Stimulated activated naive CD4-positive, alpha-beta T cell (primary cell): Measurements from ENCODE around the gene NOC4L.
A peak's percentile ranks its signal among the peaks of the same experiment; 100 is the strongest.
"Not testable (repeated sequence)": the region's sequence is repeated elsewhere in the genome, so short reads cannot be mapped to it uniquely, and the experiment has no call there.

Source experiments
- DNase-seq, 6 experiments: peaks; one replicate each; lab custom pipeline; 2025; lab: John Stamatoyannopoulos, UW

Gene NOC4L

DNA sequence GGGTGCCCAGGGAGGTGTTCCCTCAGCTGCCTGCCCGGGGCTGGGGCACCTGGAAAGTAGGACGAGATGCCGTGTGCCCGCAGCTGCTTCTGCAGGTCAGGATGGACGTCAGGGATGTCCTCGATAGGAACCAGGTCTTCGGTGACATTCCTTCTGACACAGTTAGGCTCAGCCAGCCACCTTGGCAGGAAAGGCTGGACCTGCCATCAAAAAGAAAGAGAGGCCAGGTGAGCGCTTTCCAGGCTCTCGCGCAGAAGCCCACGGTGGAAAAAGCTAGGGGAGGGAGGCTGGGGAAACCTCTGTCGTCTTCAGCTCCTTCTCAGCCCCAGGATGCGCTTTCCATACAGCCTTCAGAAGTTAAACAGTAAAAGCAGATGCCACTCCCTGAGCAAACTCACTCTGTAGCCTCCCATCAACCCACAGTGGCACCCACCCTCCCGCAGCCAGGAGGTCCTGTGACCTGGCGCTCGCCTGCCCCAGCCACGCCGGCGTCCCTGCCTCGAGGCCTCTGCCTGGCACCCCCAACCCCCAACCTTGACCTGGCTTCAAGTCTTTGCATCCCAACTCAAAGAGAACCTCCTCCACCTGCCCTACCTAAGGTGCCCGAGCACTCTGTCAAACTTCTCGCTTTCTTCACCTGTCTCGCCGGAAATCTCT is 1.4 kb upstream of the NOC4L start:
- DNase-seq: no peak

DNA sequence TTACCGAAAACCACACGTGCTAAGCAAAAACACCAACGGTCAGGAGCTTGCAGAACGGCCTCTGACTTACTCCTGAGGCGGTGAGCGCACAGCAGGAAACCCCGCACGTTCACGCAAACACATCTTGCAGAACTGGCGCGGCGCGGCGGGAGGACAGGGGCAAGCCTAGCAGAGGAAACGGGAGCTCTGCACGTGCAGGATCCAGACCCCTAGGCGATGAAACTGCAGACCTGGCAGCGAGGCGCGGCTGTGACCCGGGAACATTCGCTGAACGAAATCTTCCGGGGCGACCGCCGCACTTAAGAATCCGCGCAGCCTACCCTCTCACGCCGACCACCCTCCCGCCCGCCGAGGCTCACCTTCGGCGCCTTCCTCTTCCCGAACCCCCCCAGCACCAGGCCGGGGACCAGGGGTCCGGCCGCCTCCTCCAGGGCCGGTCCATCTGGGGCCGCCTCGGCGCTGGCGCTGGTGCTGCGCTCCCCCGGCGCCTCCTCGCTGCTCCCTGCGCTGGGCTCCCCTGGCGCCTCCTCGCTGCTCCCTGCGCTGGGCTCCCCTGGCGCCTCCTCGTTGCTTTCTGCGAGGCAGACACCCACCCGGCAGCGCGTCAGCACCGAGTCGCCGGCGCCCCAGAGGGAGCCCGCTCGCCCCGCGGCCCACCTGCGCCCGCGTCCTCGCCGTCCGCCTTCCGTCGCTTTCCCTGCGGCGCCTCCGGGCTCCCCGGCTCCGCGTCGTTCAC is 753 bp upstream of the NOC4L start:
- peak in 2 of 6 experiments; percentile 23 to 44 for DNase-seq

DNA sequence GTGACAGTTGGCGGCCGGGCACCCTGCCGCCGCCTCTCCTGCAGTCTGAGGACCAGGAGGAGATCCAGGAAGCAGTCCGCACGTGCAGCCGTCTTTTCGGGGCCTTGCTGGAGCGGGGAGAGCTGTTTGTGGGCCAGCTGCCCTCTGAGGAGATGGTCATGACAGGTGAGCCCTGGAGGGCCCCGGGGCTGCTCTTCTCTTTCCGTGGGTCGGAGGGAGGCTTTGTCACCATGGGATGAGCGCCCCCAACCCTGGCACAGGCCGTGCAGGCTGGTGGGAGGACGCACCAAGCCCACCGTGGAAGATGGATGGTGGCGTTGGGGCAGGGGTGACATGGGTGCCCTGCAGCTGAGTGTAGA is 532 bp downstream of the NOC4L start:
- DNase-seq: no peak

DNA sequence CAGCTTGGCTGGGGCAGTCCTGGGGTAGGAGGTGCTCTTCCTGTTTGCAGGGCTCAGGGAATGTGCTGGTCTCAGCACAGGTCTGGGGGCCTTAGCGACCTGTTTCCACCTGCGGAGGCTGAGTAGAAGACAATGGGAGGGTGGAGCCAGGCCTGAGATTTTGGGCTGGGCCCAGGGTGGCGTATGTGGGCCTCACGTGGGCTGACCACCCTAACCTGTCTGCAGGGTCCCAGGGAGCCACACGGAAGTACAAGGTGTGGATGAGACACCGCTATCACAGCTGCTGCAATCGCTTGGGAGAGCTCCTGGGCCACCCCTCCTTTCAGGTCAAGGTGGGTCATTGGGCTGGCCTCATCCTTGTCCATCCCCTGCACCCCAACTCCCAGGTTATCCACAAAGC is 1.1 kb downstream of the NOC4L start:
- no peak for DNase-seq

DNA sequence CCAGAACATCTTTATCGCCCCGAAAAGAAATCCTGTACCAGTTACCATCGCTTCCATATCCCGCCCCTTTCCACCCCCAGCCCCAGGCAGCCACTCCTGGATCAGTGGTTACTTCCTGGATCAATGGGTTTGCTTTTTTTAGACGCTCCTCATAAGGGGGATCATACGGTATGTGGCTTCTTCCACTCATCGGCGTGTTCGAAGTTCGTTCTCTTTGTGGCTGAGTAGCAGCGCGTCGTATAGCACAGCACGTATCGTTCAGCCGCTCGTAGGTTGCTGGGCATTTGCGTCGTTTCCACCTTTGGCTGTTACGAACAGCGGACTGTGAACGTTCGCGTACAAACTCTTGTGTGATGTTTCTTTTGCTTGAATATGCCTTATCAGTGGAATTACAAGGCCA is 1.8 kb downstream of the NOC4L start:
- DNase-seq: no peak

DNA sequence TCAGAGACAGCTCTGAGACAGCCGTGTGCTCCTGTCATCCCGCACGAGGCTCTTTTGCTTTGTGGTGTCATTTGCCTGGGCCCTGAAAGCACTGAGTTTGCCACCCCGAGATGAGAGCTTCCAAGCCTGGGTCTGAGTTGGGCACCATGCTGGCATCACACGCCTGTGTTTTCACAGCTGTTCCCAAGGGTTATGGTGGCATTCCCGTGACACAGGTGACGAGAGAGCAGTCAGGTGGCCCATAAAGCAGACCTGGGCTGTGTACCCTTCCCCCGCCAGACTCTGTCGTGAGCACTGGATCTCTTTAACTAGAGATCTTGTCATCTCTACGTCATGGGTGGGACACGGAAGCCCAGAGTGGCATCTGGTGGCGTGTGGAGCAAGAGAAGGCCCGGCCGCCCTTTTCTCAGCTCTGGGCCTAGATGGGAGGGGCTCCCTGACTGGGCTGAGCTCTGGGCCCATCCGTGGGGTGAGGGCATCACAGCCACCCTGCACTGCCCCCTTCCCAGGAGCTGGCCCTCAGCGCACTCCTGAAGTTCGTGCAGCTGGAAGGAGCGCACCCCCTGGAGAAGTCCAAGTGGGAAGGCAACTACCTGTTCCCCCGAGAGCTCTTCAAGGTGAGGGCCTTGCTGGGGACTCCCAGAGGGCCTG is 2.6 kb downstream of the NOC4L start:
- DNase-seq: no peak

DNA sequence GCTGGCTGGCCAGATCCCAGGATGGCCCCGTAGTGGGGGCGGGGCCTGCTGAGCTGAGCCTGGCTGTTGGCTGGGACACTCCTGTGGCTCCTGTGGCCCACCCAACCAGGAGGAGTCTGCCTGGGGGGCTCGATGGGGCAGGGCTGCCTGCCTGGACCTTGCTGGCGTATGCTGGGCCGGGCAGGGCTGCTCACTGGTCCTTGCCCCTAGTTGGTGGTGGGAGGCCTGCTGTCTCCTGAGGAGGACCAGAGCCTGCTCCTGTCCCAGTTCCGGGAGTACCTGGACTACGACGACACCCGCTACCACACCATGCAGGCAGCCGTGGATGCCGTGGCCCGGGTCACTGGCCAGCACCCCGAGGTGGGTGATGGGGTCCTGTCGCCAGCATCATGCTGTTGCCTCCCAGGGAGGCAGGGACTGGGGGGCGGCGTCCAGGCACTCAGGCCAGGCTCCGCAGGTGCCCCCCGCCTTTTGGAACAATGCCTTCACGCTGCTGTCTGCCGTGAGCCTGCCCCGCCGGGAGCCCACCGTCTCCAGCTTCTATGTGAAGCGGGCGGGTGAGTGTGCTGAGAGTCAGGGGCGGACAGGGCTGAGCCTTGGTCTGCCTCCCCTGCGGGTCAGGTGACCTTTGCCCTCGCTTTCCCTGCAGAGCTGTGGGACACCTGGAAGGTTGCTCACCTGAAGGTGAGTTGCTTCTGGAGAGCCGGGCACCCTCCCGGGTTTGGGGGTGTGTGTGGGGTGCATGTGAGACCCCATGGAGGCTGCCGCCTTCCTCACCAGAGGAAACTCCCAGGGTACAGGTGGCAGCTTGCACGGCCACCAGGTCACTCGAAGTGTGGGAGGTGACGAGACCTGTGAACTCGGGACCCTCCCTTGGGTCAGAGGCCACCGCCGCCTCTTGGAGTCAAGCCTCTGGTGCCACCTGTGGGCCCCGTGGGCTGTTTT is 3.4 kb downstream of the NOC4L start:
- no peak for DNase-seq

DNA sequence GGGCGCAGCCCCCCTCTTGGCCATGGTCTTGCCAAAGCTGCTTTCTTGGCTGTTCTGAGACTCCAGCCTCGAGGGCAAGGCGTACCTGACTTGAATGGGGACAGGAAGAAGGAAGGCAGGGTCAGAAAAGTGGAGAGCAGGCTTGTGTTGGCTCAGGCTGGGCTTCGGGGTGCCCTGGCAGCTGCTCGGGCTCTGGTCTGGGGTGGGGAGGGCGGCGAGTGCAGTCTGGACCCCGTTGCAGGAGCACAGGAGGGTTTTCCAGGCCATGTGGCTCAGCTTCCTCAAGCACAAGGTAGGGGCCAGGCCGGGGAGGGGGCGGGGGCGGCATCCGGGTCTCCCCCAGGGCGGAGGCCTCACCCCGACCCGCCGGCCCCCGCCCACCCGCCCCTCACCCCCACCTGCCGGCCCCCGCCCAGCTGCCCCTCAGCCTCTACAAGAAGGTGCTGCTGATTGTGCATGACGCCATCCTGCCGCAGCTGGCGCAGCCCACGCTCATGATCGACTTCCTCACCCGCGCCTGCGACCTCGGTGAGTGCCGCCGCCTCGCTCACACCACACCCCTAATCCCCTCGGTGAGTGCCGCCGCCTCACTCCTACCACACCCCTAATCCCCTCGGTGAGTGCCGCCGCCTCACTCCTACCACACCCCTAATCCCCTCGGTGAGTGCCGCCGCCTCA is 4.2 kb downstream of the NOC4L start:
- DNase-seq: no peak

DNA sequence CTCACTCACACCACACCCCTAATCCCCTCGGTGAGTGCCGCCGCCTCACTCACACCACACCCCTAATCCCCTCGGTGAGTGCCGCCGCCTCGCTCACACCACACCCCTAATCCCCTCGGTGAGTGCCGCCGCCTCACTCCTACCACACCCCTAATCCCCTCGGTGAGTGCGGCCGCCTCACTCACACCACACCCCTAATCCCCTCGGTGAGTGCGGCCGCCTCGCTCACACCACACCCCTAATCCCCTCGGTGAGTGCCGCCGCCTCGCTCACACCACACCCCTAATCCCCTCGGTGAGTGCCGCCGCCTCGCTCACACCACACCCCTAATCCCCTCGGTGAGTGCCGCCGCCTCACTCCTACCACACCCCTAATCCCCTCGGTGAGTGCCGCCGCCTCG is 5.3 kb downstream of the NOC4L start:
- DNase-seq: not testable (repeated sequence)

DNA sequence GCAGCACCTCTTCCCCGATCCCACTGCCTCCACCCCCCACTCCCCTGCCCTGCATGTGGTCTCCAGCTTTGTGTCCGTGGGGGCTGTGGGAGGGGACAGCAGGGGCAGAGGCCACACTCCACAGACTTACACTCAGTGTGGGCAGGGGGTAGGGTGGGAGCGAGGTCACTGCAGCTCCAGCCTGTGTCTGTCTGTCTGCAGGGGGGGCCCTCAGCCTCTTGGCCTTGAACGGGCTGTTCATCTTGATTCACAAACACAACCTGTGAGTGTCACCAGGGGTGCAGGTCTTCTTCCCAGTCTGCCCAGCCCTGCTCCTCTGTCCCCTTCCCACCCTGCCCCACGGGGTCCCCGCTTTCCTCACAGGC is 6.5 kb downstream of the NOC4L start:
- no peak for DNase-seq

DNA sequence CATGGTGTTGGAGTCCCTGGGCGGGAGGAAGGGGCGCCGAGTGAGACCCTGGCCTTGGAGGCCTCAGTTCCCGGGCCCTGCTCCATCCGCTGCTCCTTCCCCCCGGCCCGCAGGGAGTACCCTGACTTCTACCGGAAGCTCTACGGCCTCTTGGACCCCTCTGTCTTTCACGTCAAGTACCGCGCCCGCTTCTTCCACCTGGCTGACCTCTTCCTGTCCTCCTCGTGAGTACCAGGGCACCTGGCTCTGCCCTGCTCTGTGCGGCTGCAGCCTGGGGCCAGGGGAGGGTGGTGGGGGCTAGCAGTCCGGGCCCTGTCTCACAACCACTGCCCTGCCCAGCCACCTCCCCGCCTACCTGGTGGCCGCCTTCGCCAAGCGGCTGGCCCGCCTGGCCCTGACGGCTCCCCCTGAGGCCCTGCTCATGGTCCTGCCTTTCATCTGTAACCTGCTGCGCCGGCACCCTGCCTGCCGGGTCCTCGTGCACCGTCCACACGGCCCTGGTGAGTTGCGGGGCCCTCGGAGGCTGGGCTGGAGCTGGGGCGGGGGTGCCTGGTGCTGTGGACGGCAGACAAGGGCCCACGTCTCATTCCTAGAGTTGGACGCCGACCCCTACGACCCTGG is 7.0 kb downstream of the NOC4L start:
- no peak for DNase-seq

DNA sequence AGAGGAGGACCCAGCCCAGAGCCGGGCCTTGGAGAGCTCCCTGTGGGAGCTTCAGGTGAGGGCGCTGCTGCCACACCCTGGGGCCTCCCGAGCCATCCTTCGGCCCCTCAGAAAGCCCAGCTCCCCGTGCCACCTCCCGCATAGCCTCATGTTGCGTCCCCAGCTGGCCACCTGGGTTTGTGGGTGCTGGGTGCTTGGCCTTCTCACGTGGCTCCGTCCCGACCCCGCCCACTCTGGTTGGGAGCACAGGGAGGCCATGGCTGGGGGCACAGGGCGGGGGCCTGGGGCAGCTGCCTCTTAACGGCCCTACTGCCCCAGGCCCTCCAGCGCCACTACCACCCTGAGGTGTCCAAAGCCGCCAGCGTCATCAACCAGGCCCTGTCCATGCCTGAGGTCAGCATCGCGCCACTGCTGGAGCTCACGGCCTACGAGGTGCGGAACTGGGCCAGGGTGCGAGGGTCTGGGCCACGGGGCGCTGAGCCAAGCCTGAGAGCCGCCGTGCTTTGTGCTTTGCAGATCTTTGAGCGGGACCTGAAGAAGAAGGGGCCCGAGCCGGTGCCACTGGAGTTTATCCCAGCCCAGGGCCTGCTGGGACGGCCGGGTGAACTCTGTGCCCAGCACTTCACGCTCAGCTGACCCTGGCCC is 7.6 kb downstream of the NOC4L start:
- DNase-seq: no peak

DNA sequence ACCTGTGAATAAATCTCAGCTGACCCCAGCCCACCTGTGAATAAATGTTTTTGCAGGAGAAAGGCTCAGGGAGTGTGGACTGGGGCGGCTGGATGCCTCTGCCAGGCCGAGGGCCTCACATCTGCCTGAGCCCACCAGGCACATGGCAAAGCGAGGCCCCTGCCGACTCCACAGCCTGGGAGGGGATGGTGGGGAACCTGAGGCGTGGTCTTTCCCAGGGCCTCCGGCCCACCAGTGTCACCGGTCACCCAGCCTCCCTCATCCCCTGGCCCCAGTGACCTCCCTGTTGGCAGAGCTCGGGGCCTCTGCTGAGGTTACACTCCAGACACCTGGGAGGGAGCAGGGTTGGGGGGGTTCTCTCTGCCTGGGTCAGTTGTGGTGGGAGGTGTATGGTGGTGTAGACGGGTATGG is 8.2 kb downstream of the NOC4L start:
- DNase-seq: no peak

DNA sequence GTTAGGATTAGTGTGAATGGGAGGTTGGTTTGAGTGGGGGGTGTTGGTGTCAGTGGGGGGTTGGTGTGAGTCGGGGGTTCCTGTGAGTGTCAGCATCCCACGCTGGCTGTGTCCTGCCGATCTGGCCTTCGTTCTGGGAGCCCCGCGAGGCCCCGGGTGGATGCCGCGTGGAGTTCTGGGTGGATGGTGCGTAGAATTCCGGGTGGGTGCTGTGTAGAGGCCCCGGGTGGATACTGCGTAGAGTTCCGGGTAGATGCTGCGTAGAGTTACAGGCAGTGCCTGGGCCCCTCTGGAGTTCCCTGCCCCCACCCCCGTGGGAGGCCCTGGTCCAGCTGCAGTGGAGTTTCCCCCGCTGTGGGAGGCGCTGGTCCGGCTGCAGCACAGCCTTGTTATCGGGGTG is 8.7 kb downstream of the NOC4L start:
- DNase-seq: no peak

DNA sequence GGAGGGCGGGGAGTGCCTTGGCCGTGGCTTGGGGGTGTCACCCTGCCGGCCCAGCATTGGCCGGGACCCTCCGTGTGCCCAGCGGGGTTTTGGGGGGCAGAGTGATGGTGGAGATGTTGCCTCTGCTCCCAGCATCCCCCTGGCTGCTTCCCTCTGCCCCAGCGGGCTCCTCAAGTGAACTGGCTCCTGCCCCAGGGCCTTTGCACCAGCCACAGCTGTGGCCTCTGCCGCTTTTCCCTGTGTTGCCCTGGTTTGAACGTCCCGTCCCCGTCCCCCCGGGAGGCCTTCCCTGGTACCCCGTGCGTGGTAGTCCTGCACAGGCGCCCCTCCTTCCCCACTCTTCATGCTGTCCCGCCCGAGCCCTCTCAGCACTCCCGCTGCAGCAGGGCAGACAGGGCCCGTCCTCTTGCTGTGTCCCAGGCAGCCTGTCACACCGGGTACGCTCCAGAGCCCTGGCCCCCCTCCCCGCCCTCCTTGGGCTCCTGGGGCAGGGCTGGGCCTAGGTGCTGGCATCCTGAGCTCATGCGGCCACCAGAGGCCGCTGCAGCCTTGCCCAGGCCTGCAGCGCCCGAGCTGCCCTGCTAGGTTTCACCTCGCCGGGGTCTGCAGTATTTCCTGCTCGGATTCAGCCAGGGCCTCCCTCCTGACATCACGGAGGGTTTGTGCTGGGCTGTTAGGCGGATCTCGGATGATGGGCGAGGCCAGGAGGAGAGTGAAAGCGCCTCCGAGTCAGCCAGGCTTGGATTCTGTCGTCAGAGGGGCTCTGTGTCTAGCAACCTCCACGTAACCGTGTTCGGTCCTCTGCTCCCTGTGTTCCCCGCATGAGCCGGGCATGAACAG is 9.5 kb downstream of the NOC4L start:
- DNase-seq: peak; percentile 60 to 80 (median 67)

DNA sequence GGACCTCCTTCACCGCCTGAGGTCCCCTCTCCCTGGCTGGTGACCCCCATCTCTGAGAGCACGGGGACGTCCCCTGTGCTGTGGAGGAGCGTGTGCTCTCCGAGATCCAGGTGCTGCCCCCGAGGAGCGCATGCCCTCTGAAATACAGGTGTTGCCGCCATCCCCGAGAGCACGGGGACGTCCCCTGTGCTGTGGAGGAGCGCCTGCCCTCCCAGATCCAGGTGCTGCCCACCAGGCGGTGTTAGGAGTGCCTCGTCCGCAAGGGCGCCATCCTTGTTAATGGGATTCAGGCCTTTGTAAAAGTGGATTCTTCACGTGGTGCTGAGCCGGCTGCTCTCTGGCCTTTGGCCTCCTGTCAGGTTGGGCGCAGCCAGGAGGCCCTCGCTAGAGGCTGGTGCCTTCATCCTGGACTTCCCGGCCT is 10.1 kb downstream of the NOC4L start:
- no peak for DNase-seq

DNA sequence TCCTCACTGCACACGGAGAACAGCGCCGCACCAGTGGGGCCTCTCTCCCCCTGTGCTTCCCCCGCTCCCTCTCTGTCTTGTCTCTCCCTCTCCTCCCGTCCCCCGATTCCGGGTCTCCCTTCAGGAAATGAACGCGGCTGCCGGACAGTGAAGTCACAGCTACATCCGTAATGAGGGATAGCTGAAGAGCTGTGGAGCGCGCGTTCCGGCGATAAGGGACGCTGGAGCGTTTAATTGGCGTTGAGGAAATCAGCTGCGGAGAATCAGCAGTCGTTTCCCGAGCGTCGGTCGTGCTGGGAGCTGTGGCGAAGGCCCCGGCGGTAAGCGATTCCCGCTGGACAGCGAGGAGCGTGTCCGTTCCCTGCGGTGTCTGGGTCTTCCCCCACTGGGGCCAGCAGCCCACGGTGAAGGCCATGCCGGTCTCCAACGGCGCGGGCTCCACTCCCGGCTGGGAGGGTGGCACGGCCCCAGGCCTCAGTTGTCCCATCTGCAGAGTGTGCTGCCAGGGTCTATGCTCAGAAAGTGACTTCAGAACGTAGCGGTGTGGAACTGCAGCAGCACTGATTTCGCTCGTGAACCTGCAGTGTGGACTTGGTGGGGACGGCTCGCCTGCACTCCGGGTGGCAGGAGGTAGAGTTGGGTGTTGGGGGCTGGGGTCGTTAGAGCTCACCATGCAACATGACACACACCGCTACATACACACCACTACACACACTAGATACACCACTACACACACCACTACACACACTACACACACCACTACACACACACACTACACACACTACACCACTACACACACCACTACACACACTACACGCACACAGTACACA is 10.9 kb downstream of the NOC4L start:
- DNase-seq: no peak

DNA sequence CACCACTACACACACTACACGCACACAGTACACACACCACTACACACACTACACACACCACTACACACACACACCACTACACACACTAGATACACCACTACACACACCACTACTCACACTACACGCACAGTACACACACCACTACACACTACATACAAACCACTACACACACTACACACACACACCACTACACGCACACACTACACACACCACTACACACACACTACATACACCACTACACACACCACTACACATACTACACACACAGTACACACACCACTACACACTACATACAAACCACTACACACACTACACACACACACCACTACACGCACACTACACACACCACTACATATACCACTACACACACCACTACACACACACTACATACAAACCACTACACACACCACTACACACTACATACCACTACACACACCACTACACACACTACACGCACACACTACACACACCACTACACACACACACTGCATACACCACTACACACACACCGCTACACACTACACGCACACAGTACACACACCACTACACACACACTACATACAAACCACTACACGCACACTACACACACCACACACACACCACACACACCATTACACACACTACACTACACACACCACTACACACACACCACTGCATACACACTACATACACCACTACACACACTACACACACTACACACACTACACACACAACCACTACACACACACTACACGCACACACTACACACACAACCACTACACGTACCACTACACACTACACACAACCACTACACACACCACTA is 11.7 kb downstream of the NOC4L start:
- DNase-seq: no peak
